Adipocyte (in vitro differentiated cells): Measurements from ENCODE around the gene NF1.
"Not testable (repeated sequence)": the region's sequence is repeated elsewhere in the genome, so short reads cannot be mapped to it uniquely, and the experiment has no call there.

Experiments used
- DNase-seq: peaks from one replicate; pipeline ENCODE4 v3.0.0-alpha.2; 2015; ENCODE audit warnings: low read depth
- H3K27me3 ChIP-seq: replicated peaks from 2 replicates; pipeline ENCODE4 v1.7.0; 2013; ENCODE audit warnings: mild to moderate bottlenecking, low read length, moderate library complexity; ENCODE audit not compliant: control insufficient read depth, insufficient read depth
- H3K36me3 ChIP-seq: 2 replicates; pipeline ENCODE4 v1.7.0; 2013; ENCODE audit warnings: low read length, mild to moderate bottlenecking, moderate library complexity; ENCODE audit not compliant: control insufficient read depth, insufficient read depth, severe bottlenecking
- H3K4me1 ChIP-seq: 2 replicates; pipeline ENCODE4 v1.7.0; 2013; ENCODE audit warnings: mild to moderate bottlenecking, low read length, moderate library complexity; ENCODE audit not compliant: control insufficient read depth, insufficient read depth
- H3K4me3 ChIP-seq: 2 replicates; pipeline ENCODE4 v1.7.0; 2013; ENCODE audit warnings: mild to moderate bottlenecking, low read length, moderate library complexity
- H3K9ac ChIP-seq: 2 replicates; pipeline ENCODE4 v1.7.0; 2013; ENCODE audit warnings: mild to moderate bottlenecking, low read length, moderate library complexity
- H3K9me3 ChIP-seq: 2 replicates; pipeline ENCODE4 v1.7.0; 2013; ENCODE audit warnings: mild to moderate bottlenecking, low read length, moderate library complexity; ENCODE audit not compliant: control insufficient read depth

NF1 gene

GRCh38 chr17:31111183-31111582 is 16.4 kb downstream of the NF1 start:
- no peak overlapping the region for H3K9ac ChIP-seq
- no peak overlapping the region for H3K4me3 ChIP-seq
- H3K9me3 ChIP-seq = no peaks in the 10 kb centered on the region
- DNase-seq = no peak
- no peaks in the 10 kb centered on the region for H3K36me3 ChIP-seq
- H3K4me1 ChIP-seq = peaks cover 21% of the 10 kb centered on the region
- H3K27me3 ChIP-seq = no peaks in the 10 kb centered on the region

- no peak for DNase-seq
- Histone ChIP-seq H3K27me3 (no peaks in the 10 kb centered on the region), H3K9ac (no peak overlapping the region), H3K9me3 (no peaks in the 10 kb centered on the region), H3K36me3 (no peaks in the 10 kb centered on the region), H3K4me3 (no peak overlapping the region), H3K4me1 (peaks cover 21% of the 10 kb centered on the region)
Measured at GRCh38 chr17:31112001-31112661, 17.4 kb downstream of the NF1 start.

DNA sequence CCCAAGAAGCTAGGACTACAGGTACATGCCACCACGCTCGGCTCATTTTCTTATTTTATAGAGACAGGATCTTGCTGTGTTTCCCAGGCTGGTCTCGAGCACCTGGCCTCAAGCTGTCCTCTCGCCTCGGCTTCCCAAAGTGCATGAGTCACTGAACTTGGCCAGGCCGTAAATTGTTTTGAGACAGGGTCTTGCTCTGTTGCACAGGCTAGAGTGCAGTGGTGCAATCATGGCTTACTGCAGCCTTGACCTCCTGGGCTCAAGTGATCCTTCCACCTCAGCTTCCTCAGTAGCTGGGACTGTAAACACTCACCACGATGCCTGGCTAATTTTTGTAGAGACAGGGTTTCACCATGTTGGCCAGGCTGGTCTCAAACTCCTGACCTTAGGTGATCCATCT is 18.6 kb downstream of the NF1 start:
- H3K4me1 ChIP-seq = peaks cover 21% of the 10 kb centered on the region
- H3K4me3 ChIP-seq, H3K36me3 ChIP-seq, H3K9me3 ChIP-seq, H3K27me3 ChIP-seq, DNase-seq, H3K9ac ChIP-seq: not testable (repeated sequence)

DNA sequence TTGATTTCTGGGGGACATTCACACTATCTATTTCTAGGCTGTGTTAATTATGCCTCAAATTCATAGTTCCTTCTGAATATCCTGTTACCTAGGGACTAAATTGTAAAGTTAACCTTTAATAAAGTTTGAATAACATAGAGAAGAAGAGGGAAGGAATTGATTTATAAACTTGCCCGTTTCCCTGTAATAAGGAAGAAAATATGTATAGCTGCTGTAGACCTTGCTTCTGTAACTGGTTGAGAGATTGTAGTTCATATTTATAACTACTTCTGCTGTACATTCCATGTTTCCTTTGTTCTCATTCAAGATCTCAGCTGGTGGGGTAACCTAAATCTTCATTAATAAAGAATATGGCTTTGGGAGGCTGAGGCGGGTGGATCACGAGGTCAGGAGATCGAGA is 19.2 kb downstream of the NF1 start:
- H3K4me1 ChIP-seq = peaks cover 21% of the 10 kb centered on the region

GRCh38 chr17:31114956-31115555 is 20.3 kb downstream of the NF1 start:
- Histone ChIP-seq H3K4me1 (peaks cover 21% of the 10 kb centered on the region), H3K9ac (no peak overlapping the region), H3K36me3 (no peaks in the 10 kb centered on the region), H3K4me3 (no peak overlapping the region), H3K27me3 (no peaks in the 10 kb centered on the region), H3K9me3 (no peaks in the 10 kb centered on the region)
- DNase-seq = no peak

More for the DNA sequence above, 19.2 kb downstream of the NF1 start:
- H3K27me3 ChIP-seq = no peaks in the 10 kb centered on the region
- no peak for DNase-seq
- no peaks in the 10 kb centered on the region for H3K9me3 ChIP-seq
- no peak overlapping the region for H3K9ac ChIP-seq
- H3K36me3 ChIP-seq = no peaks in the 10 kb centered on the region
- no peak overlapping the region for H3K4me3 ChIP-seq

DNA sequence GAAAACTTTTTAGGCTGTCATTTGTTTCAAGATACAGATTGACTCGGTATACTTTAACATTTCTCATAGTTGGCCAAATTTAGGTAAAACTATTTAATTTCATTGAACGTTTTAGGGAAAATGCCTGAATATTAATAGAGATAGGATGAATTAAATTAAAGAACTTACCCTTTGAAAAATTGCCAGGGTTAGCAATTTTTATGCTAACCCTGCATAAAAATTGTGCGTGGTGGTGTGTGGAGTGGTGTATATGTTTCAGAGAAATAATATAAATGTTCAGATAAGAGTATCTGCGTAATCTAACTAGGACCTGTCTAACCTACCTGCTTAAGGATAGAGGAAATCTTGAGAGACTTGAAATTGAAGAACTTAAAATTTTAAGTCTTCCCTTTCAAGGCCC is 21.4 kb downstream of the NF1 start:
- Histone ChIP-seq H3K9ac (no peak overlapping the region), H3K9me3 (no peaks in the 10 kb centered on the region), H3K27me3 (no peaks in the 10 kb centered on the region), H3K36me3 (no peaks in the 10 kb centered on the region), H3K4me3 (no peak overlapping the region), H3K4me1 (peaks cover 21% of the 10 kb centered on the region)
- DNase-seq = no peak

- Histone ChIP-seq H3K4me1 (no peaks in the 10 kb centered on the region), H3K27me3 (no peaks in the 10 kb centered on the region), H3K36me3 (no peaks in the 10 kb centered on the region), H3K9me3 (no peaks in the 10 kb centered on the region), H3K4me3 (no peak overlapping the region), H3K9ac (no peak overlapping the region)
- DNase-seq = no peak
Measured at GRCh38 chr17:31122746-31123145, 28.0 kb downstream of the NF1 start.

DNA sequence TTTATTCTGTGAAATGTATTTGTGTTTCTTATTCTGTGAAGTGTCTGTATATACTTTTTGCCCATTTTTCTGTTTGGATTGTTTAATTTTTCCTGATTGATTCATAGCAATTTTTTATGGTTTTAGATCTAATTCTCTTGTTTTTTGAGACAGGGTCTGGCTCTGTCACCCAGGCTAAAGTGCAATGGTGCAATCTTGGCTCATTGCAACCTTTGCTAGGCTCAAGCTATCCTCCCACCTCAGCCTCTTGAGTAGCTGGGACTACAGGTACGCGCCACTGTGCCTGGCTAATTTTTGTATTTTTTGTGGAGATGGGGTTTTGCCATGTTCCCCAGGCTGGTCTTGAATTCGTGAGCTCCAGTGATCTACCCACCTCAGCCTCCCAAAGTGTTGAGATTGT is 31.5 kb downstream of the NF1 start:
- DNase-seq = no peak
- Histone ChIP-seq H3K27me3 (no peaks in the 10 kb centered on the region), H3K36me3 (no peaks in the 10 kb centered on the region), H3K9me3 (no peaks in the 10 kb centered on the region), H3K4me1 (peaks cover 5% of the 10 kb centered on the region), H3K9ac (no peak overlapping the region), H3K4me3 (no peak overlapping the region)

GRCh38 chr17:31128241-31128640 is 33.5 kb downstream of the NF1 start:
- Histone ChIP-seq H3K36me3 (no peaks in the 10 kb centered on the region), H3K4me1 (peaks cover 5% of the 10 kb centered on the region), H3K9ac (no peak overlapping the region), H3K27me3 (no peaks in the 10 kb centered on the region), H3K4me3 (no peak overlapping the region), H3K9me3 (no peaks in the 10 kb centered on the region)
- DNase-seq = no peak

- Histone ChIP-seq H3K9ac (no peak overlapping the region), H3K4me3 (no peak overlapping the region), H3K9me3 (peaks cover 4% of the 10 kb centered on the region), H3K4me1 (peaks cover 5% of the 10 kb centered on the region), H3K36me3 (no peaks in the 10 kb centered on the region), H3K27me3 (no peaks in the 10 kb centered on the region)
- DNase-seq = no peak
Measured at GRCh38 chr17:31130286-31131224, 35.8 kb downstream of the NF1 start.

- Histone ChIP-seq H3K36me3 (no peaks in the 10 kb centered on the region), H3K9ac (no peak overlapping the region), H3K4me3 (no peak overlapping the region), H3K4me1 (peaks cover 5% of the 10 kb centered on the region), H3K27me3 (no peaks in the 10 kb centered on the region), H3K9me3 (peaks cover 4% of the 10 kb centered on the region)
- DNase-seq = no peak
Measured at GRCh38 chr17:31131299-31131698, 36.5 kb downstream of the NF1 start.
